ENCODE results near the gene NSG1. TPM values are rescaled to one million over a fixed set of nuclear protein-coding genes. Genes with fewer than 3 reads are reported as not detected.

The NSG1 gene
- total RNA-seq, 1 donor, result 0.09 TPM

- no peak overlapping the region for H3K4me3 ChIP-seq (ENCODE audit: low read depth, low read length)
- no peak for TF ChIP-seq CTCF (IDR thresholded peaks at IDR 0.05; ENCODE audit: insufficient read depth, low read length)
- no peak for DNase-seq (ENCODE audit: low read depth)
Observed at GRCh38 chr4:4411906-4412305, 25.0 kb downstream of the NSG1 start.

GRCh38 chr4:4412641-4413372, 25.9 kb downstream of the NSG1 start:
- no peak for TF ChIP-seq CTCF (IDR thresholded peaks at IDR 0.05; ENCODE audit: insufficient read depth, low read length)
- H3K4me3 ChIP-seq (ENCODE audit: low read depth, low read length), result no peak overlapping the region
- DNase-seq (ENCODE audit: low read depth), result no peak

- H3K4me3 ChIP-seq (ENCODE audit: low read depth, low read length), result no peak overlapping the region
- no peak for TF ChIP-seq CTCF (IDR thresholded peaks at IDR 0.05; ENCODE audit: insufficient read depth, low read length)
- DNase-seq (ENCODE audit: low read depth), result no peak
Observed at GRCh38 chr4:4413373-4413725, 26.4 kb downstream of the NSG1 start.

GRCh38 chr4:4413806-4414205, 26.9 kb downstream of the NSG1 start:
- H3K4me3 ChIP-seq (ENCODE audit: low read depth, low read length), result no peak overlapping the region
- no peak for TF ChIP-seq CTCF (IDR thresholded peaks at IDR 0.05; ENCODE audit: insufficient read depth, low read length)
- no peak for DNase-seq (ENCODE audit: low read depth)

GRCh38 chr4:4415107-4415805, 28.4 kb downstream of the NSG1 start:
- no peak for TF ChIP-seq CTCF (IDR thresholded peaks at IDR 0.05; ENCODE audit: insufficient read depth, low read length)
- H3K4me3 ChIP-seq (ENCODE audit: low read depth, low read length), result no peak overlapping the region
- DNase-seq (ENCODE audit: low read depth), result no peak

GRCh38 chr4:4415806-4416805, 29.2 kb downstream of the NSG1 start:
- TF ChIP-seq CTCF (IDR thresholded peaks at IDR 0.05; ENCODE audit: insufficient read depth, low read length), result no peak
- no peak for DNase-seq (ENCODE audit: low read depth)
- no peak overlapping the region for H3K4me3 ChIP-seq (ENCODE audit: low read depth, low read length)
